GM23338 (cell line): ENCODE results near the gene CCDC127. TPM values are rescaled to one million over a fixed set of nuclear protein-coding genes. Genes with fewer than 3 reads are reported as not detected.

Experiments
- CREB1 ChIP-seq: fragments of 250-450 bp; sonication (Bioruptor Pico); IDR thresholded peaks from 2 replicates; pipeline ENCODE4 v1.5.0; 2020; ENCODE audit warnings: low read depth, mild to moderate bottlenecking, moderate library complexity
- EZH2phosphoT487 ChIP-seq: fragments of 200-600 bp; sonication (generic); IDR thresholded peaks from one replicate; pipeline ENCODE4 v1.8.1; 2018; ENCODE audit warnings: antibody characterized with exemption; ENCODE audit not compliant: unreplicated experiment
- POLR2AphosphoS5 ChIP-seq: IDR thresholded peaks from 2 replicates; pipeline ENCODE4 v1.6.1; 2016; ENCODE audit warnings: antibody characterized with exemption, low read depth
- polyA plus RNA-seq: library from polyadenylated mRNA; unstranded; fragments of >200 nt; fragmentation: Nextera tagmentation; extraction: Ambion mirVana; gene quantifications from 2 replicates; pipeline ENCODE4 v1.2.1, GENCODE V29; 2016
- total RNA-seq: library from RNA; depleted of rRNA; stranded (reverse); fragments of >200 nt; shearing (Covaris generic); gene quantifications from 2 replicates; pipeline ENCODE4 v1.2.3, GENCODE V29; 2014
- TF ChIP-seq, protein P1 (sequence below): fragments of 250-450 bp; sonication (Bioruptor Pico); IDR thresholded peaks from 2 replicates; pipeline ENCODE4 v1.5.0; 2020; ENCODE audit warnings: mild to moderate bottlenecking, moderate library complexity
- TF ChIP-seq, protein P2 (sequence below): IDR thresholded peaks from one replicate; pipeline ENCODE4 v1.6.1; 2018; ENCODE audit warnings: antibody characterized with exemption; ENCODE audit not compliant: unreplicated experiment

The CCDC127 gene
- total and polyA plus RNA-seq, 2 experiments from 2014 or later: 6.0 to 7.2 TPM

- TF ChIP-seq, protein P1, sequence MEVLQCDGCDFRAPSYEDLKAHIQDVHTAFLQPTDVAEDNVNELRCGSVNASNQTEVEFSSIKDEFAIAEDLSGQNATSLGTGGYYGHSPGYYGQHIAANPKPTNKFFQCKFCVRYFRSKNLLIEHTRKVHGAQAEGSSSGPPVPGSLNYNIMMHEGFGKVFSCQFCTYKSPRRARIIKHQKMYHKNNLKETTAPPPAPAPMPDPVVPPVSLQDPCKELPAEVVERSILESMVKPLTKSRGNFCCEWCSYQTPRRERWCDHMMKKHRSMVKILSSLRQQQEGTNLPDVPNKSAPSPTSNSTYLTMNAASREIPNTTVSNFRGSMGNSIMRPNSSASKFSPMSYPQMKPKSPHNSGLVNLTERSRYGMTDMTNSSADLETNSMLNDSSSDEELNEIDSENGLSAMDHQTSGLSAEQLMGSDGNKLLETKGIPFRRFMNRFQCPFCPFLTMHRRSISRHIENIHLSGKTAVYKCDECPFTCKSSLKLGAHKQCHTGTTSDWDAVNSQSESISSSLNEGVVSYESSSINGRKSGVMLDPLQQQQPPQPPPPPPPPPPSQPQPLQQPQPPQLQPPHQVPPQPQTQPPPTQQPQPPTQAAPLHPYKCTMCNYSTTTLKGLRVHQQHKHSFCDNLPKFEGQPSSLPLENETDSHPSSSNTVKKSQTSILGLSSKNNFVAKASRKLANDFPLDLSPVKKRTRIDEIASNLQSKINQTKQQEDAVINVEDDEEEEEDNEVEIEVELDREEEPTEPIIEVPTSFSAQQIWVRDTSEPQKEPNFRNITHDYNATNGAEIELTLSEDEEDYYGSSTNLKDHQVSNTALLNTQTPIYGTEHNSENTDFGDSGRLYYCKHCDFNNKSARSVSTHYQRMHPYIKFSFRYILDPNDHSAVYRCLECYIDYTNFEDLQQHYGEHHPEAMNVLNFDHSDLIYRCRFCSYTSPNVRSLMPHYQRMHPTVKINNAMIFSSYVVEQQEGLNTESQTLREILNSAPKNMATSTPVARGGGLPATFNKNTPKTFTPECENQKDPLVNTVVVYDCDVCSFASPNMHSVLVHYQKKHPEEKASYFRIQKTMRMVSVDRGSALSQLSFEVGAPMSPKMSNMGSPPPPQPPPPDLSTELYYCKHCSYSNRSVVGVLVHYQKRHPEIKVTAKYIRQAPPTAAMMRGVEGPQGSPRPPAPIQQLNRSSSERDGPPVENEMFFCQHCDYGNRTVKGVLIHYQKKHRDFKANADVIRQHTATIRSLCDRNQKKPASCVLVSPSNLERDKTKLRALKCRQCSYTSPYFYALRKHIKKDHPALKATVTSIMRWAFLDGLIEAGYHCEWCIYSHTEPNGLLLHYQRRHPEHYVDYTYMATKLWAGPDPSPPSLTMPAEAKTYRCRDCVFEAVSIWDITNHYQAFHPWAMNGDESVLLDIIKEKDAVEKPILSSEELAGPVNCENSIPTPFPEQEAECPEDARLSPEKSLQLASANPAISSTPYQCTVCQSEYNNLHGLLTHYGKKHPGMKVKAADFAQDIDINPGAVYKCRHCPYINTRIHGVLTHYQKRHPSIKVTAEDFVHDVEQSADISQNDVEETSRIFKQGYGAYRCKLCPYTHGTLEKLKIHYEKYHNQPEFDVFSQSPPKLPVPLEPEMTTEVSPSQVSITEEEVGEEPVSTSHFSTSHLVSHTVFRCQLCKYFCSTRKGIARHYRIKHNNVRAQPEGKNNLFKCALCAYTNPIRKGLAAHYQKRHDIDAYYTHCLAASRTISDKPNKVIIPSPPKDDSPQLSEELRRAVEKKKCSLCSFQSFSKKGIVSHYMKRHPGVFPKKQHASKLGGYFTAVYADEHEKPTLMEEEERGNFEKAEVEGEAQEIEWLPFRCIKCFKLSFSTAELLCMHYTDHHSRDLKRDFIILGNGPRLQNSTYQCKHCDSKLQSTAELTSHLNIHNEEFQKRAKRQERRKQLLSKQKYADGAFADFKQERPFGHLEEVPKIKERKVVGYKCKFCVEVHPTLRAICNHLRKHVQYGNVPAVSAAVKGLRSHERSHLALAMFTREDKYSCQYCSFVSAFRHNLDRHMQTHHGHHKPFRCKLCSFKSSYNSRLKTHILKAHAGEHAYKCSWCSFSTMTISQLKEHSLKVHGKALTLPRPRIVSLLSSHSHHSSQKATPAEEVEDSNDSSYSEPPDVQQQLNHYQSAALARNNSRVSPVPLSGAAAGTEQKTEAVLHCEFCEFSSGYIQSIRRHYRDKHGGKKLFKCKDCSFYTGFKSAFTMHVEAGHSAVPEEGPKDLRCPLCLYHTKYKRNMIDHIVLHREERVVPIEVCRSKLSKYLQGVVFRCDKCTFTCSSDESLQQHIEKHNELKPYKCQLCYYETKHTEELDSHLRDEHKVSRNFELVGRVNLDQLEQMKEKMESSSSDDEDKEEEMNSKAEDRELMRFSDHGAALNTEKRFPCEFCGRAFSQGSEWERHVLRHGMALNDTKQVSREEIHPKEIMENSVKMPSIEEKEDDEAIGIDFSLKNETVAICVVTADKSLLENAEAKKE (CRISPR knock-in tag): no peak
- TF ChIP-seq CREB1: no peak
- TF ChIP-seq POLR2AphosphoS5: no peak
- TF ChIP-seq EZH2phosphoT487: no peak
- TF ChIP-seq, protein P2, sequence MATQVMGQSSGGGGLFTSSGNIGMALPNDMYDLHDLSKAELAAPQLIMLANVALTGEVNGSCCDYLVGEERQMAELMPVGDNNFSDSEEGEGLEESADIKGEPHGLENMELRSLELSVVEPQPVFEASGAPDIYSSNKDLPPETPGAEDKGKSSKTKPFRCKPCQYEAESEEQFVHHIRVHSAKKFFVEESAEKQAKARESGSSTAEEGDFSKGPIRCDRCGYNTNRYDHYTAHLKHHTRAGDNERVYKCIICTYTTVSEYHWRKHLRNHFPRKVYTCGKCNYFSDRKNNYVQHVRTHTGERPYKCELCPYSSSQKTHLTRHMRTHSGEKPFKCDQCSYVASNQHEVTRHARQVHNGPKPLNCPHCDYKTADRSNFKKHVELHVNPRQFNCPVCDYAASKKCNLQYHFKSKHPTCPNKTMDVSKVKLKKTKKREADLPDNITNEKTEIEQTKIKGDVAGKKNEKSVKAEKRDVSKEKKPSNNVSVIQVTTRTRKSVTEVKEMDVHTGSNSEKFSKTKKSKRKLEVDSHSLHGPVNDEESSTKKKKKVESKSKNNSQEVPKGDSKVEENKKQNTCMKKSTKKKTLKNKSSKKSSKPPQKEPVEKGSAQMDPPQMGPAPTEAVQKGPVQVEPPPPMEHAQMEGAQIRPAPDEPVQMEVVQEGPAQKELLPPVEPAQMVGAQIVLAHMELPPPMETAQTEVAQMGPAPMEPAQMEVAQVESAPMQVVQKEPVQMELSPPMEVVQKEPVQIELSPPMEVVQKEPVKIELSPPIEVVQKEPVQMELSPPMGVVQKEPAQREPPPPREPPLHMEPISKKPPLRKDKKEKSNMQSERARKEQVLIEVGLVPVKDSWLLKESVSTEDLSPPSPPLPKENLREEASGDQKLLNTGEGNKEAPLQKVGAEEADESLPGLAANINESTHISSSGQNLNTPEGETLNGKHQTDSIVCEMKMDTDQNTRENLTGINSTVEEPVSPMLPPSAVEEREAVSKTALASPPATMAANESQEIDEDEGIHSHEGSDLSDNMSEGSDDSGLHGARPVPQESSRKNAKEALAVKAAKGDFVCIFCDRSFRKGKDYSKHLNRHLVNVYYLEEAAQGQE: no peak
Measured at GRCh38 chr5:213803-214395, 4.1 kb downstream of the CCDC127 start (continued).
